GM21529 (cell line): ENCODE results near the gene TSPAN31.

Experiments used
- ATAC-seq: cut with Tn5 transposase; IDR thresholded peaks from one replicate; pipeline ENCODE4 v1.9.1; 2021; ENCODE audit not compliant: unreplicated experiment

Gene TSPAN31

GRCh38 chr12:57751788-57752667 lies 7.2 kb downstream of the TSPAN31 start, which contains the start of gene CDK4:
TSS of gene CDK4 (minus strand) at chr12:57752310. CDS start at chr12:57751717, 593 bp downstream.
- peak; percentile 66 for ATAC-seq

DNA sequence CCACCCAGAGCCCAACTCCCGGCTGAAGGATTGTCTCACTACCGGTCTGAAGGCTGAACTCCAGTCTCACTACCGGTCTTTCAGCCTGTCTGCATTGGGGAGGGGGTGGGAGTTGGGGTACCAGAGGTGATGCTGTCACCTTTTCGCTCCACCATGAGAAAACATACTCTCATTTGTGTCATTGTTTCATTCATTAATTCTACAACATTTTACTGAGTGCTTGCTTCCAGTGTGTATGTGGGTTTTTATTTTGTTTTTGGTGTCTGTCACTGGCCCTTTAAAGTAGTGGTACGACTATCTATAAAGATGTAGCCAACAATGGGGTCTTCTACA lies 7.8 kb downstream of the TSPAN31 start:
- no peak for ATAC-seq

DNA sequence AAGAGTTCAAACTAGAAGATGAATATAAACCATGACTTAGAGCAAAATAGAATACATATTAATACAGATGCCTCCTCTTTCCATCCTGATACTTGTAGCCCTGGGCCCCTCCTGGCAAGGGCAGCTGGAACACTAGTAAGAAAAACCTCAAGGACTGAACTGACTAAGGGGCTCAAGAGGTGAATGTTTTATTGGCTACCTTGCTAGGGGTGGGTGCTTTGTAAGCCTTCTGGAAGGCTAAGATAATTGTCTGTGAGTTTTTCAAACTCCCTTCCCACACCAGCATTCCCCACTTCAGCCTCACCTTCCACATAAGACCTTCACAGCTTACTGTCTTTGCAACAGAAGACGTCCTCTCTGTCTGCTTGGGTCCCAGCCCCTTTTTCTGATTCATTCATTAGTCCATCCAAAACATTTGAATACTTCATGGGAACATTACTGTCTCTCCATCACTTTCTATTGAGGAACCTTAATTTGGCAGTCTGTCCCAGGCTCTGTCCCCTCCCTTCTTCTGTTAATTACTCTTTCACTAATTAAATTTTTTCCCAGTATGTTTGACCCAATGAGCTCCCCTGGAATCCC lies 9.0 kb downstream of the TSPAN31 start:
- ATAC-seq: no peak

DNA sequence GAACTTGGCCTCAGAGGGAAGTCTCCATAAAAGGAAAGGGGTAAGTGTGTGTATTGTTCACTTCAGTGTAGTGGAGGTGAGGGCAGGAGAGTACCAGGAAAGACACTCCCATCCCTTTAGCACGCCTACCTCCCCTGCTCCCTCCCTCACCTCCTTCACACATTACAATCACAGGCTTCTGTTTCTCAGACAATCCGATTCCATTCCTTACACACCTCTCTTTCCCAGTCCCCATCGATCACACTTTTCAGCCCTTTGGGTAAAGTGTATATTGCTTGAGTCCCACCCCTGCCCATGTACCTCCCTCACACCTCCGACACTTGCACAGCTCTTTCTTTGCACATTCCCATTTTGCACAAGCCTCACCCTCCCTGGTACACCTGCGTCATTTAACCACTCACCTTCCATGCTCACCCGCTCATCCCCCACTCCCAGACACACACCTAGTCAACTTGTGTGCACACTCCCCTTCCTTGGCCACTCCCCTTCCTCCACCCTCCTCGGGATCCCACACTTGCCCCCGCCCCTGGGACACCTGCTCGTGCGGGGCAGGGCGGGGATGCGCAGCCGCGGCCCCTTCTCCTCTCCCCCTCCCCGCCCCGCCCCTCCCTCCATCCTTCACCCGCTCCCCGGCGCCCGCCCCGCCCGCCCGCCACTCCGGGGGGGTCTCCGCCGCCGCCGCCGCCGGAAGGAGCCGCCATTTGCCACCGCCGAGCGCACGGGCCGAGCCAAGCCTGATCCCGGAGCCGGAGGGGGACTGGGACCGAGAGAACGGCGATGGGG lies 9.8 kb downstream of the TSPAN31 start, which contains the start of gene MARCHF9:
TSS of gene MARCHF9 (plus strand) at position 693 of the 783 bp plus-strand sequence. CDS start 426 bp downstream, outside the sequence.
- ATAC-seq: peak; percentile 40

DNA sequence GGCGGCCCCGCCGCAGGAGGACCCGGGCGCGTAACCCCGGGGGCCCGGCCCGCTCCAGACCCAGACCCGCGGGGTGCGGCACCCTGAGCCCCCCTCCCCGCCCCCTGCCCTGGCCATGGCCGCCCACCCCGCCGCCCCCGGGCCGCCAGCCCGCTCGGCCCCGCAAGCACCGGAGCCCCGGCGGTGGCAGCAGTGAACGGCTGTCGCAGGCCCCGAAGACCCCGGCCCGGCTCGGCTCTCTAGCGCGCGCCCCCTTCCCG lies 10.3 kb downstream of the TSPAN31 start:
- ATAC-seq: no peak

DNA sequence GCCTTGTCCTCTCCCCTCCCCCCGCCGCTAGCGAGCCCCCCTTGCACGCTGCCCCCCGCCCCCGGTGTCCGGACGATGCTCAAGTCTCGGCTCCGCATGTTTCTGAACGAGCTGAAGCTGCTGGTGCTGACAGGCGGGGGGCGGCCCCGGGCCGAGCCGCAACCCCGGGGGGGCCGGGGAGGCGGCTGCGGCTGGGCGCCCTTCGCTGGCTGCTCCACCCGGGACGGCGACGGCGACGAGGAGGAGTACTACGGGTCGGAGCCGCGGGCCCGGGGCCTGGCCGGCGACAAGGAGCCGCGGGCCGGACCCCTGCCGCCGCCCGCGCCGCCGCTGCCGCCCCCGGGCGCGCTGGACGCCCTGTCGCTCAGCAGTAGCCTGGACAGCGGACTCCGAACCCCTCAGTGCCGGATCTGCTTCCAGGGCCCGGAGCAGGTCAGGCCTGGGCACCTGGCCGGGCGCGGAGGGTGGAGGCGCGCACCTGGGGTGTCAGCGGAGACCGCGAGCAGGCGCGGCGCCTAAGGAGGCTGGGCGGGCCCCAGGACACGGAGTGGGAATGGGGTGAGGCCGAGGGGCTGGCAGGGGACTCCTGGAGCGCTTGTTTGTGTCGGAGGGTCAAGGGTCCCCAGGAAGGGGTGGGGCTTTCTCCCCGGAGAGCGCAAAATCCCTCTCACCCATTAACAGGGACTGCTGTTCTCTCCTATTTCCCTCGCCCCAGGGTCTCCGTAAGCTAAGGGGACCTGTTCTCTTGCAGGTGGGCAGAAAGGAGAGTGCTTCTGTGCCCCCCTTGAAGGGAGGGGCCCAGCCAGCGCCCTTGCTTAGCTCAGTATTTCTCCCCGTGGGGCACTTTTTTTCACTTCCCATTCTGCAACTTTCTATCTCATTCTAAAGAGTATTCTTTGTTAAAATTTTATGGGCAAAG lies 10.9 kb downstream of the TSPAN31 start:
- no peak for ATAC-seq

DNA sequence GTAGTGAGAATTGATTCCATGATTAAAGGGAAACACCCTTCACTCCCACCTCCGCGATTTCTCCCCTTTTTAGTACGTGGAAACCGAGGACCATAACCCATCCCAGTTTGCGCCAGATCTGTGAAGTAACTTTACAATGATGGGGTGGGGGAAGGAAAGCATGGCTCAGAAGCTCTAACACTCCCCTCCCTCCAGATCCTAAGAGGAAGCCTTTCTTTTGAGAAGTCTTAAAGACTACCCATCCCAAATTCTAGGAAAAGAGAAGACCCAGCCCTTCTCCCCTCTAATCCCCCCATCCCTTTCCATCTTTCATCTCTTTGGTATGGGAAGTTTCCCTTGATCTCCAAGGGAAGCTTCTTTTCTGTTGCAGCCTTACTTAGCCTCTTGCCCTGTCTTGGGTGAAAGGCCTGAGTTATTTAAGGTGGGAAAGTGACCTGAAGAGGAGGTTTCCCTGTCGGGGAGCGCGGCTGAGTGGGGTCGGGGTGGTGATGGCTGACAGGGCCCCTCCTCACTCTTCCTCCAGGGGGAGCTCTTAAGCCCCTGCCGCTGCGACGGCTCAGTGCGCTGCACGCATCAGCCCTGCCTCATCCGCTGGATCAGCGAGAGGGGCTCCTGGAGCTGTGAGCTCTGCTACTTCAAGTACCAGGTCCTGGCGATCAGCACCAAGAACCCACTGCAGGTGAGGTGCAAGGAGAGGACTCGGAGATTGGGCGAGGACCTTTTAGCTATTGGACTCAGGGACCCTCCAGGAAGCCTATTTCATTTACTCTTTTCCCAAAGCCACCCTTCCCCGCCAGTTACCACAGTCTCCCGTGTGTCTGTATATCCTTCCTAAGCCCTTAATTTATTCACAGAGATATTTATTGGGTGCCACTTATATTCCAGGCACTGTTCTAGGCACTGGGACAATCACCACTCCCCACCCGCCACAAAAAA lies 11.8 kb downstream of the TSPAN31 start:
- peak; percentile 22 for ATAC-seq

GRCh38 chr12:57757771-57758170 lies 12.9 kb downstream of the TSPAN31 start:
- no peak for ATAC-seq

GRCh38 chr12:57758552-57759359 lies 13.9 kb downstream of the TSPAN31 start:
- ATAC-seq: no peak

DNA sequence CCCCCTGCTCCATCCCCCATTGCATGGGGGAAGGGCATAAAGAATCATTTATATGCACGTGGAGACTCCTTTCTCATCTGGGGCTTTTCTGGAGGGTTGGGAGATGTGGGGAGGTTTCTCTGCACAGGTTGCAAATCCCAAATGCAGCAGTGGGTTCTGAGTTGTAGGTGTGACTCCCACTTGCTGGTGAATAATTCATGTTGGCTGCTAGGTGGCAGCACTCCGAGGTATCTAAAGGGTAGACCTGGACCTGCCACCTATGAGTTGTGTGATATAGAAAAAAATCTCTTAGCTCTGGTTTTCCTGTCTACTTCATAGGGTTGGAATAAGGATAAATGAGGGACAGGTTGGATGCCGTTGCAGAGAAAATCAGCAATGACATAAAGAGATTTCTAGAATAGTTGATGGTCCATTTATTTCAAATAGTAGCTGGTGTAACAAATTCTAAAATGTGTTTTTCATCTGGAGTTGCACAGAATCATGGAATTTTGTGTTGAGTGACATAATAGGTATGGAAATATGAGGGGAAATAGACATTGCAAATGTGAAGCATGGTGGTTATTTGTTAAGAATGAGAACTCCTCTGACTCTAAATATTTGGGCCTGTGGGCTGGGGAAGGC lies 14.6 kb downstream of the TSPAN31 start:
- ATAC-seq: no peak

GRCh38 chr12:57760347-57760982 lies 15.6 kb downstream of the TSPAN31 start:
- no peak for ATAC-seq

- ATAC-seq: no peak
Observed at GRCh38 chr12:57761391-57761998, 16.7 kb downstream of the TSPAN31 start.

DNA sequence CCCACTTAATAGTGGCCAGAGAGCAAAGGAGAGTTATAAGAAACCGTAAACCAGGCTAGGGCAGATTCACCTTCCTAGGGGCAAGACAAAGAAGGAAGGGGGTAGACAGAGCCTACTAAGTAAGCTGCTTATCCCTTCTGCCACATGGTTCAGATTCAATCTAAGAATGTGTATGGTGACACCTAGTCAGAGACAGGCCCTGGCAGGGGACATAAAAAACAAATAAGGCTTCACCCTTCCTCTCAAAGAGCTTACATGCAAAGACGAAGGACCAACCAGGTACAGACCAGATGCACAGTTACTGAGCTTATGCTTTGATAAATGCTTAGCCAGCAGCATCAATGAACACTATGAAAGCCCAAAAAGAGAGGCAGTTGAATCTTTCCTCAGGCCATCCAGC lies 17.6 kb downstream of the TSPAN31 start:
- no peak for ATAC-seq

DNA sequence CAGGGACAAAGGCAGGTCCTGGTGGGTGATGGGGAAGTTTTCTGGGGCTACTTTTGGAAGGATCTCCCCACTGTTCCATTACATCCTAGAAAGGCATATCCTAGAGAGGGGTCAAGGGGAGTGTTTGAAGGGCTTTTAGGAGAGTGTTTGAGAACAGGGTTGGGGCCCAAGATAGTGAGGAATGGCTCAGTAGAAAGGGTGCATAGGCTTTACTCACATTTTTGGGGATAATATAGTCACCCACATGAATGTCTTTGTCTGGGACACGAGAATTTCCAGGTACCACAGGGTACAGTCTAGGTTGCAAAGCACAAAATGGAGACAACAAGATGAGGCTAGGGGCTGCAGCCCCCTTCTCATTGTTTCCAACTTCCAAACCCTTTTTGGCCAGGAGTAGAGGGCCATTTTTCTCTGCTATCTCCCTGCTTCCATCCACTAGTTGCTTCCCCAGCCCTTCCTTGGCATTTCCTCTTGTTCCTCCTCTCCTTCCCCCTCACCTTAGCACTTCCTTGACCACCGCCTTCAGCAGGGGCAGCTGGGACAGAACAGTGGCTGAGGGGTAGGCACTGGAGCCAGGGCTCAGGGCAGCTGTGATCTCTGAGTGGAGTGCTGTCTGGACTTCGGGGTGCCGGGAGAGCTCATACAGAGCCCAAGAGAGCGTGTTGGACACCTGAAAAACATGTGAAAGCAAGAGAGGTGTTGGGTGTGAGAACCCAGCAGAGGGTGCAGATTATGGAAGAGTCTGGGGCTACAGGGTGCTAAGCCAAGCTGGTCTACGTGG lies 19.2 kb downstream of the TSPAN31 start:
- no peak for ATAC-seq

DNA sequence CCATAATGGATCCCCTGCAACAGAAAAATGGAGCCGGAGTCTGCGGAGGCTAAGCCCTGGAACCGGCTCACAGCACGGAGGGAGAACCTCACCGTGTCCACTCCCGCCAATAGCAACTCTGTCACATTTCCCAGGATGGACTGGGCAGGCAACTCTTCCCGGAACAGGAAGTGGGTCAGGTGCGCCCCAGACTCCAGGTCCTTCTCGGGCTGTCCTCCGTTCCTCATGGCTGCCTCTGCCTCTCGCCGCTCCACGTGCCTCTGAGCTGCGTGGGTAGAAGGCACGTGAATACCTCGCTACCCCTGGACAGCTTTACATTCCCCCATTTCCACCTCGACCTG lies 19.8 kb downstream of the TSPAN31 start:
- ATAC-seq: no peak

DNA sequence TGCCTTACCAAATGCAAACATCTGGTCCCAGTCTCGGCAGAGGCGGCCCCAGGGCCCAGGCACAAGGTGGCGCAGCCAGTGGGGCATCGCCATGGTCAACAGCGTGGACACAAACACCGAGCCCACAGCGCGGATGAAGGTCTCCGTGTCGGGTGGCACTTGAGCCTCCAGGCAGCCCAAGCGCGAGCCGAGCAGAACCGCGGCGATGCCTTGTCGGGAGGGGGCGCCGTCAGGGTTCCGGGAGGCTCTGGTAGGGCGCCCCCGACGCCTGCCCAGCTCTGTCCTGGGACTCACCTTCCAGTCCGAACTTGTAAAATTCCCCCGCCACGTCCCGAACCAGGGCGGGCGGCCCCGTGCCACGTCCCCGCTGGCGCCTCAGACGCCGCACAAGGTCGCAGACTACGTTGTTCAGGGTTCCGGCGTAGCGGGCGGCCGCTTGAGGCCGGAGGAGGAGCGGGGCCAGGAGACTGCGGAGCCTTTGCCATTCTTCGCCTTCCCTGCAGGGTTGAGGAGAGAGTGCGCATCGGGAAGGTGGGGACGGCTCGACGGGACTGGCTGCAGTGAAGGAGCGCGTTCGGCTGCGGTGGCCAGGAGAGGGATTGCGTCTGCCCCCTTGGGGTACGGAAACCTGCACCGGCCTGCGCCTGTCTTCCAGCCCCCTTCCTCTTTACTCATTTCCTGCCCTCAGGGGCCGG lies 20.3 kb downstream of the TSPAN31 start:
- peak; percentile 67 for ATAC-seq
